GM18873 (cell line): ENCODE measurements around the gene DSTN.

ENCODE experiments used
- ATAC-seq: cut with Tn5 transposase; IDR thresholded peaks from one replicate; pipeline ENCODE4 v1.9.1; 2021; ENCODE audit warnings: mild to moderate bottlenecking, moderate library complexity, moderate number of reproducible peaks; ENCODE audit not compliant: unreplicated experiment, low FRiP score

The DSTN gene

GRCh38 chr20:17569616-17570346, at the start of gene DSTN:
Gene DSTN (plus strand): TSS chr20:17570075. CDS start chr20:17570209, 134 bp downstream.
- peak; percentile 74 for ATAC-seq

DNA sequence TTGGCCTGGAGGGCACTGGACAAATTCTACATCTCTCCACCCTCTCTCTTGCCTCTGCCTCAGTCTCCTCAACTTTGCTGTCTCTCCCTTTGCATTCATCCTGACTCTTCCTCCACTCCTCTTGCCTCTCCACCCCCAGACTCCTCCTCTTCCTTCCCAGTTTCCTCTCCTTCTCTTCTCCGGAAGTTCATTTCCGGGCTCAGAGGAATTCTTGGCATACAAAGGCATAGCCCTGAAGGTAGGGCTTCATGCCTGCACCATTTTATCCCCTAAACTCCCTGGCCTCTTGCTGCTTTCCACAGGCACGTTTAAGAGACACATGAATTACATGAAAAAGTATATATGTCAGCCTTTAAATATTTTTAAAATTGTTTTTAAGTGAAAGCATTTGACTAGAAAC, 49.3 kb upstream of the DSTN start:
- ATAC-seq, result no peak

DNA sequence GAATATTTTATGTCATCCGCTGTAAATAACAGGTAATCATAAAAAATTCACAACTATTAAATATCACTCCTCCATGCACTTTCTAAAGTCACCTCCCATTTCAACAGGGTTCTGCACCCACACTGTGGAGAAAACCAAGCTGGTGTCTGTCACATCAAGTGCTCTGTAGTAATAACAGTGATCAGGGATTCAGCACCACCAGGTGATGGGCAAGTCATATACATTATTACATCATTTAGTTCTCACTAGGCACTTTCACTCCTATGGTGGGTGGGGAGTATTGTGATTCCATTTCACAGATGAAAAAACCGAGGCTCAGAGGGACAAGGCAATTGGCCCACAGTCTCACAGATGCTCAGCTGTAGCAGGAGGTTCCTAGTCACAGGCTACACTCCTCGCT, 47.3 kb upstream of the DSTN start:
- no peak for ATAC-seq

DNA sequence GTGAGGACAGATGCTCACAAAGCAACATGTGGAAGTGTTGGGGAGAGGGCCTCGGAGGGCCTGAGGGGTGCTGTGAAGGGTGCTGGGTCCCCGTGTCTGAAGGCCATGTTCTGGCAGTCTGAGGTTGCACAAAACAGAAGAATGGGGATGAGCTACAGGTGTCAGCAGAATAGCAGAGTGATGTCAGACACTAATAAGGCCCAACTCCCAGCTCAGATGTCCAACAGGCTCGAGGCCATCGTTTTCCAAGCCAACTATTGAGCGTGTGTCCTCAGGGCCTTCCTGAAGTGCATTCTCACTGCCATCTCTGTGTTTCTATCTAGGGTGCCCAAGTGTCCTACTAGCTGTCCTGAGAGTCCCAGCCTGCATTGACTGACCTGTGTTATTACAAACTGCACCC, 46.5 kb upstream of the DSTN start:
- ATAC-seq, result no peak

GRCh38 chr20:17524560-17524959, 45.3 kb upstream of the DSTN start:
- no peak for ATAC-seq

- no peak for ATAC-seq
These were observed 44.7 kb upstream of the DSTN start for GRCh38 chr20:17525132-17525531.

DNA sequence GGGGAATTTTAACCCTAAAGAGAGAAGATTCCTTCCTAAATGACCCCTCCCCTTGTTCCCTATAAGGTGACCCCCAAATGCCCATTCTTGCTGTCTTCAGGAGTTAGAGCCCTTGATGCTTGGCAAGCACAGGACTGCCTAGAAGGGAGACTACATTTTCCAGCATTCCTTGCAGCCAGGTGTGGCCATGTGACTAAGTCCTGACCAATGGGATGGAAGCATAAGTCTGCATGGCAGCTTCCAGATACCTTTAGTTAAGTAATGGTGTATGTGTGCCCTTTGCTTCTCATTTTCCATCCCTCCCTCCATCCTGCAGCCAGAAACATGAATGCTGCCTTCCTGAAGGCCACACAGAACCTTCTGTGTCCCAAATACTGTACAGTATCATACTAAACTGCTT, 44.2 kb upstream of the DSTN start:
- no peak for ATAC-seq

DNA sequence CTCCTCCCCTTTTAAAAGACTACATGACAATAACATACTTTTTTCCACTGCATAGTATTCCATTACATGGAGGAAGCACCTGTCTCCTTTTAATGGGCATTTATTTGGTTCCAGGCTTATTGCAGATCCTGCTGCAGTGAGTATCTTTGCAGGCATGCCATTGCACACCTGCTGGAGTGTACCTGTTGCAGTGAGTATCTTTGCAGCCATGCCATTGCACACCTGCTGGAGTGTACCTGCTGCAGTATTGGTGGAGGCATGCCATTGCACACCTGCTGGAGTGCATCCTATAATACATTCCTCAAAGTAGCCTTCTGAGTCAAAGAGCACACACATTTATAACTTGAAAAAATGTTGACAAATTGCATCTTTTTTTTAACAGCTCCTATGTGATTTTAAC, 40.3 kb upstream of the DSTN start:
- no peak for ATAC-seq

- ATAC-seq, result no peak
These were observed 39.7 kb upstream of the DSTN start for GRCh38 chr20:17530153-17530552.

- ATAC-seq, result no peak
These were observed 38.9 kb upstream of the DSTN start, which contains the start of gene BFSP1 for GRCh38 chr20:17530716-17531664. Gene BFSP1 (minus strand): TSS chr20:17531379. CDS start chr20:17531329, 50 bp downstream.

DNA sequence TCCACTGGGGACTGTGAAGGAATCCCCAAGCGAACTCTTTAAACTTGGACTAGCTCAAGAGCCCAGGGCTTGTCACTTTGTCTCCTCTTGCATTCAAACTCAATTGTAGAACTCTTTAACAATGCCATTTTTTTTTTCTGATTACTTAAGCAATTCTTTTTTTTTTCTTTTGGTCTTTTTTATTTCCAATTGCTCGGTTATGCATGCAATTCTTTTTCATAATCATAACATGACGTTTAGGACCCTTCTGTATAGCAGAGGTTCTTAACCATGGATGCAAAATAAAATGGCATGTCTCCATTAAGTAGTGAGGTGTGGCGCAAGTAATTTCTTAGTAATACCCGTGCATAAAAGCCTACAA, 38.2 kb upstream of the DSTN start:
- no peak for ATAC-seq

DNA sequence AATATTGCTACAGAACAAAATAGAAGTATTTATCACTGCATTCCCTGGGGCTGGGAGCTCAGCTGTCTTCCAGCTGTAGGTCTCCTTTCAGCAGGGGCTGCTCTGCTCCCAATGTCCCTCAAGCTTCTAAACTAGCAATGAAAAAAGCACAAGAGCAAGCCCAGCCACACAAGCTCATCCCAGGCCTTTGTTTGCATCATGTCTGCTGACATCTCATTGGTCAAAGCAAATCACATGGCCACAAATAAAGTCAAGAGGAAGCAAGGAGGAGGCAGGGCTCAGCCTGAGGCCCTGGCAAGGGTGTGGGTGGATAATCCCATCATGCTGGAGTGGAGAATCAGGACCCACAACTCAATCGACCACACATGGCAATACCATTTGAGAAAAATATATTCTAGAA, 36.5 kb upstream of the DSTN start:
- ATAC-seq, result no peak

DNA sequence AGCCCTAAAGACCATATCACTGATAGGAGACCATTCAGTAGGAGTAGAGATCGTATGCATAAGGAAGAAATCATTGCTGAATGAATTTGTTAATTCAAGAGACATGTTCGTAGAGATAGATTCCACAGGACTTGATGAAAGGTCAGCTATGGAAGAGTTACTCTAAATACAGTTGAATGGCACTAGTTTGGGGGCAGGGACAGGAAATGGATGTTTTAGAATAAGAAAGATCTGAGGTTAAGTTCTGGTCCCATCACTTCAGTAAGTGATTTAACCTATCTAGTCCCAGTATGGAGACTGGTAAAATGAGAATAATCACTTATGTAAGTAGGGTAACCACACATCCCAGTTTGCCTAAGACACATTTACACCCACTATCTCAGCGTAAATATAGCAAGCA, 35.8 kb upstream of the DSTN start:
- ATAC-seq, result no peak

DNA sequence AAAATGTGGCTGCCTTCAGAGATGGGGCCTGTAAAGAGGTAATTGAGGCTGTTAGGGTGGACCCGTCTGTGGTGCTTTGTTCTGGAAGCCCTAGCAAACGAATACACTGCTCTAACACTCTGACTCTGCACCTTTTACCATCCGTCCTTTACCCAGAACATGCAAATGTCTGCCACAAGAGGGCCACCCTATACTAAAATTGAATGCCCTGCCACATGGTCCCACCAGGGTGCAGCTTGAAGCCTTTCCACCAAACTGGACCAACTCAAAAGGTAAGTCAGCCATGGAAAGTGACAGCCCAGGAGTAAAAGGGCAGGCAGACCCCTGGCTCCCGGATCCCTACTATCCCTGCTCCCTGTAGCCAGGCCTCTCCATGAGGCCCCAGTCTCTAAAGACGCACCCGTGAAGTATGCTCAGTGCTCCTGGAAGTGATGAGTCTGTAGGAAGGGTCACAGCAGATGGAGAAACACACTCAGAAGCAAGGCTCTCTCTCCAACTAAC, 32.9 kb upstream of the DSTN start:
- ATAC-seq, result peak; percentile 61

GRCh38 chr20:17537959-17538358, 31.9 kb upstream of the DSTN start:
- no peak for ATAC-seq

- peak; percentile 80 for ATAC-seq
These were observed 31.2 kb upstream of the DSTN start for GRCh38 chr20:17538517-17539170.

DNA sequence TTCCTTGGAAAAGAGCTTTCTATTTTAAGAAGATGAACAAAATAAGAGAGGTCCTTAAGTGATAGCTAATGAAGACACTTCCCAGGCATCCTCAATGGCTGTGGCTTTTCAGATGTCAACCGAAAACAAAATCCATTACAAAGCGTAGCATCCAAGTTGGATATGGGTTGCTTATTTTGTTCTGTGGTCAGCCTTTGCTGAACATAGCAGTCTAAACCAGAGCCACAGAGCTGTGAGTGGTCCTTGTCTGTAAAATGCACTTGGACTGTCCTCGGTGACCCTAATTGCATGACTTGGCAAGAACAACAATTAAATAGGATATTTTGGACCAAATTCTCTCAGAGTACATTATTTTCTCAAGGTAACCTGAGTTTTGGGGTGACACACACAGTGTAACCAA, 28.3 kb upstream of the DSTN start:
- ATAC-seq, result no peak

- ATAC-seq, result no peak
These were observed 27.9 kb upstream of the DSTN start for GRCh38 chr20:17541996-17542395.

- ATAC-seq, result no peak
These were observed 27.4 kb upstream of the DSTN start for GRCh38 chr20:17542481-17542880.

GRCh38 chr20:17542993-17543412, 26.9 kb upstream of the DSTN start:
- ATAC-seq, result no peak
